ENCODE results near the gene TIE1.

Gene TIE1

GRCh38 chr1:43312663-43313515, 12.1 kb downstream of the TIE1 start:
- Histone ChIP-seq H3K27me3 (replicated peaks in 2 of 5; ENCODE audit: control insufficient read depth in 4 of 5, insufficient read depth in 5 of 5, low read length in 4 of 5) (no peaks in the 10 kb centered on the region), H3K4me3 (ENCODE audit: control insufficient read depth in 1 of 7, extremely low read depth in 1 of 7, insufficient read depth in 4 of 7, low read depth in 2 of 7, low read length in 6 of 7) (no peak overlapping the region), H3K4me1 (ENCODE audit: control extremely low read depth in 1 of 4, control insufficient read depth in 4 of 4, insufficient read depth in 4 of 4, low read length in 3 of 4) (no peaks in the 10 kb centered on the region), H3K27ac (ENCODE audit: insufficient read depth in 1 of 2, low read depth in 1 of 2, low read length in 2 of 2, poor library complexity in 1 of 2, severe bottlenecking in 2 of 2) (no peak overlapping the region), H3K36me3 (ENCODE audit: control insufficient read depth in 4 of 4, insufficient read depth in 4 of 4, low read length in 3 of 4) (peaks cover 4 to 69% (median 41%) of the 10 kb centered on the region in 4 experiments), H3K9me3 (ENCODE audit: control extremely low read depth in 1 of 5, control insufficient read depth in 4 of 5, insufficient read depth in 2 of 5, low read depth in 1 of 5, low read length in 4 of 5) (no peaks in the 10 kb centered on the region)
- ChIA-PET POLR2A (no interaction called here), CTCF (interaction anchor here (1.1 kb wide), 1 partner anchor 9 kb away, joined by 4 read pairs; no protein-coding TSS in a partner anchor)
- 97% methylated on average over 15 of the region's 24 CpGs for WGBS (ENCODE audit: insufficient coverage)
- DNase-seq, result no peak

GRCh38 chr1:43313771-43314170, 13.0 kb downstream of the TIE1 start:
- Histone ChIP-seq H3K27ac (ENCODE audit: insufficient read depth in 1 of 2, low read depth in 1 of 2, low read length in 2 of 2, poor library complexity in 1 of 2, severe bottlenecking in 2 of 2) (no peak overlapping the region), H3K4me1 (ENCODE audit: control extremely low read depth in 1 of 4, control insufficient read depth in 4 of 4, insufficient read depth in 4 of 4, low read length in 3 of 4) (no peaks in the 10 kb centered on the region), H3K9me3 (ENCODE audit: control extremely low read depth in 1 of 5, control insufficient read depth in 4 of 5, insufficient read depth in 2 of 5, low read depth in 1 of 5, low read length in 4 of 5) (no peaks in the 10 kb centered on the region), H3K27me3 (replicated peaks in 2 of 5; ENCODE audit: control insufficient read depth in 4 of 5, insufficient read depth in 5 of 5, low read length in 4 of 5) (no peaks in the 10 kb centered on the region), H3K4me3 (ENCODE audit: control insufficient read depth in 1 of 7, extremely low read depth in 1 of 7, insufficient read depth in 4 of 7, low read depth in 2 of 7, low read length in 6 of 7) (no peak overlapping the region), H3K36me3 (ENCODE audit: control insufficient read depth in 4 of 4, insufficient read depth in 4 of 4, low read length in 3 of 4) (peaks cover 4 to 71% (median 42%) of the 10 kb centered on the region in 4 experiments)
- ChIA-PET POLR2A (no interaction called here), CTCF (interaction anchor here (1.1 kb wide), 1 partner anchor 10 kb away, joined by 4 read pairs; no protein-coding TSS in a partner anchor)
- 100% methylated on average over 3 of the region's 10 CpGs for WGBS (ENCODE audit: insufficient coverage)
- DNase-seq, result no peak

GRCh38 chr1:43314233-43314632, 13.5 kb downstream of the TIE1 start:
- Histone ChIP-seq H3K36me3 (ENCODE audit: control insufficient read depth in 4 of 4, insufficient read depth in 4 of 4, low read length in 3 of 4) (peaks cover 4 to 73% (median 42%) of the 10 kb centered on the region in 4 experiments), H3K4me1 (ENCODE audit: control extremely low read depth in 1 of 4, control insufficient read depth in 4 of 4, insufficient read depth in 4 of 4, low read length in 3 of 4) (no peaks in the 10 kb centered on the region), H3K27ac (ENCODE audit: insufficient read depth in 1 of 2, low read depth in 1 of 2, low read length in 2 of 2, poor library complexity in 1 of 2, severe bottlenecking in 2 of 2) (no peak overlapping the region), H3K4me3 (ENCODE audit: control insufficient read depth in 1 of 7, extremely low read depth in 1 of 7, insufficient read depth in 4 of 7, low read depth in 2 of 7, low read length in 6 of 7) (no peak overlapping the region), H3K27me3 (replicated peaks in 2 of 5; ENCODE audit: control insufficient read depth in 4 of 5, insufficient read depth in 5 of 5, low read length in 4 of 5) (no peaks in the 10 kb centered on the region), H3K9me3 (ENCODE audit: control extremely low read depth in 1 of 5, control insufficient read depth in 4 of 5, insufficient read depth in 2 of 5, low read depth in 1 of 5, low read length in 4 of 5) (no peaks in the 10 kb centered on the region)
- WGBS (ENCODE audit: insufficient coverage), result no CpG with 5 or more reads among the region's 5 CpGs
- no peak for DNase-seq
- ChIA-PET CTCF (no interaction called here), POLR2A (no interaction called here)

GRCh38 chr1:43315481-43315880, 14.7 kb downstream of the TIE1 start:
- Histone ChIP-seq H3K9me3 (ENCODE audit: control extremely low read depth in 1 of 5, control insufficient read depth in 4 of 5, insufficient read depth in 2 of 5, low read depth in 1 of 5, low read length in 4 of 5) (no peaks in the 10 kb centered on the region), H3K4me3 (ENCODE audit: control insufficient read depth in 1 of 7, extremely low read depth in 1 of 7, insufficient read depth in 4 of 7, low read depth in 2 of 7, low read length in 6 of 7) (no peak overlapping the region), H3K4me1 (ENCODE audit: control extremely low read depth in 1 of 4, control insufficient read depth in 4 of 4, insufficient read depth in 4 of 4, low read length in 3 of 4) (no peaks in the 10 kb centered on the region), H3K27ac (ENCODE audit: insufficient read depth in 1 of 2, low read depth in 1 of 2, low read length in 2 of 2, poor library complexity in 1 of 2, severe bottlenecking in 2 of 2) (no peak overlapping the region), H3K27me3 (replicated peaks in 2 of 5; ENCODE audit: control insufficient read depth in 4 of 5, insufficient read depth in 5 of 5, low read length in 4 of 5) (no peaks in the 10 kb centered on the region), H3K36me3 (ENCODE audit: control insufficient read depth in 4 of 4, insufficient read depth in 4 of 4, low read length in 3 of 4) (peaks cover 4 to 74% (median 39%) of the 10 kb centered on the region in 4 experiments)
- 100% methylated on average over 1 of the region's 3 CpGs for WGBS (ENCODE audit: insufficient coverage)
- POLR2A ChIA-PET, result no interaction called here
- DNase-seq, result no peak
- CTCF ChIA-PET, result interaction anchor here (1.6 kb wide), 1 partner anchor 41 kb away, joined by 3 read pairs; no protein-coding TSS in a partner anchor

GRCh38 chr1:43315963-43316737, 15.4 kb downstream of the TIE1 start:
- H3K27me3 ChIP-seq (replicated peaks in 2 of 5; ENCODE audit: control insufficient read depth in 4 of 5, insufficient read depth in 5 of 5, low read length in 4 of 5), result no peaks in the 10 kb centered on the region
- H3K4me3 ChIP-seq (ENCODE audit: control insufficient read depth in 1 of 7, extremely low read depth in 1 of 7, insufficient read depth in 4 of 7, low read depth in 2 of 7, low read length in 6 of 7), result no peak overlapping the region
- H3K36me3 ChIP-seq (ENCODE audit: control insufficient read depth in 4 of 4, insufficient read depth in 4 of 4, low read length in 3 of 4), result peaks cover 3 to 69% (median 37%) of the 10 kb centered on the region in 4 experiments
- POLR2A ChIA-PET, result no interaction called here
- 99% methylated on average over 10 of the region's 10 CpGs for WGBS (ENCODE audit: insufficient coverage)
- no peak for DNase-seq
- H3K27ac ChIP-seq (ENCODE audit: insufficient read depth in 1 of 2, low read depth in 1 of 2, low read length in 2 of 2, poor library complexity in 1 of 2, severe bottlenecking in 2 of 2), result no peak overlapping the region
- no peaks in the 10 kb centered on the region for H3K4me1 ChIP-seq (ENCODE audit: control extremely low read depth in 1 of 4, control insufficient read depth in 4 of 4, insufficient read depth in 4 of 4, low read length in 3 of 4)
- H3K9me3 ChIP-seq (ENCODE audit: control extremely low read depth in 1 of 5, control insufficient read depth in 4 of 5, insufficient read depth in 2 of 5, low read depth in 1 of 5, low read length in 4 of 5), result no peaks in the 10 kb centered on the region
- CTCF ChIA-PET, result interaction anchor here (1.0 to 1.6 kb wide), 2 partner anchors 14 to 41 kb away, joined by 3 to 5 read pairs; no protein-coding TSS in a partner anchor

GRCh38 chr1:43316738-43317520, 16.1 kb downstream of the TIE1 start:
- Histone ChIP-seq H3K27ac (ENCODE audit: insufficient read depth in 1 of 2, low read depth in 1 of 2, low read length in 2 of 2, poor library complexity in 1 of 2, severe bottlenecking in 2 of 2) (no peak overlapping the region), H3K4me1 (ENCODE audit: control extremely low read depth in 1 of 4, control insufficient read depth in 4 of 4, insufficient read depth in 4 of 4, low read length in 3 of 4) (no peaks in the 10 kb centered on the region), H3K4me3 (ENCODE audit: control insufficient read depth in 1 of 7, extremely low read depth in 1 of 7, insufficient read depth in 4 of 7, low read depth in 2 of 7, low read length in 6 of 7) (no peak overlapping the region), H3K36me3 (ENCODE audit: control insufficient read depth in 4 of 4, insufficient read depth in 4 of 4, low read length in 3 of 4) (peaks cover 3 to 69% (median 37%) of the 10 kb centered on the region in 4 experiments), H3K27me3 (replicated peaks in 2 of 5; ENCODE audit: control insufficient read depth in 4 of 5, insufficient read depth in 5 of 5, low read length in 4 of 5) (no peaks in the 10 kb centered on the region), H3K9me3 (ENCODE audit: control extremely low read depth in 1 of 5, control insufficient read depth in 4 of 5, insufficient read depth in 2 of 5, low read depth in 1 of 5, low read length in 4 of 5) (no peaks in the 10 kb centered on the region)
- 96% methylated on average over 14 of the region's 16 CpGs for WGBS (ENCODE audit: insufficient coverage)
- ChIA-PET CTCF (interaction anchor here (1.0 to 1.6 kb wide), 2 partner anchors 13 to 40 kb away, joined by 3 to 5 read pairs; no protein-coding TSS in a partner anchor), POLR2A (no interaction called here)
- no peak for DNase-seq

All from common myeloid progenitor, CD34-positive (primary cell).